ENCODE results near the gene WDR88. TPM values are rescaled to one million over a fixed set of nuclear protein-coding genes. Genes with fewer than 3 reads are reported as not detected.
A peak's percentile ranks its signal among the peaks of the same experiment; 100 is the strongest.

Gene WDR88
- total RNA-seq, 2 donors from 2014 or later = not detected

DNA sequence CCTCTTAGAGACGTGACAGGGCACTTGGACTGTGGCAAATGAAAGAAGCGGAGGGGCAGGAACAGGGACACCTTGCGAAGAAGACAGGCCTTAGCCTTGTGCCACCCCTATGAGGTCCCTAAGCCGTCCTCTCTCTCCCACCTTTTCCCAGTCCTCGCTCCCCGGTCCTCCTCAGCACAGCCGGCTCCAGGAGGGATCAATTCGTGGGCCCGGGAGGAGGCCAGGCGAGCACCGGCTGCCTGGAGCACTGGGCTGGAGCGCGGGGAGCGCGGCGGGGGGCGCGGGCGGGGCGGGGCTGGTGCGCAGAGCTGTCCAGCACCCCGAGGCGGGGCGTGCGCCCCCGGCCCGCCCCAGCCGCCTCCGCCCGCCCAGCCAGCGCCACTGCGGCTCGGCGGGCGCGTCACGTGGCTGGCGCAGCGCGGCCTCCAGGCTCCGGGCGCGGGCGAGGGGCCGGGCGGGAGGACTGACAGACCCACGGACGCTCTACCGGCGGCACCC, 62.0 kb downstream of the WDR88 start, which contains the start of gene LRP3:
Gene LRP3 (plus strand): TSS at position 466 of the 498 bp plus-strand sequence. CDS start 456 bp downstream, outside the sequence.
- TF ChIP-seq, protein P1, sequence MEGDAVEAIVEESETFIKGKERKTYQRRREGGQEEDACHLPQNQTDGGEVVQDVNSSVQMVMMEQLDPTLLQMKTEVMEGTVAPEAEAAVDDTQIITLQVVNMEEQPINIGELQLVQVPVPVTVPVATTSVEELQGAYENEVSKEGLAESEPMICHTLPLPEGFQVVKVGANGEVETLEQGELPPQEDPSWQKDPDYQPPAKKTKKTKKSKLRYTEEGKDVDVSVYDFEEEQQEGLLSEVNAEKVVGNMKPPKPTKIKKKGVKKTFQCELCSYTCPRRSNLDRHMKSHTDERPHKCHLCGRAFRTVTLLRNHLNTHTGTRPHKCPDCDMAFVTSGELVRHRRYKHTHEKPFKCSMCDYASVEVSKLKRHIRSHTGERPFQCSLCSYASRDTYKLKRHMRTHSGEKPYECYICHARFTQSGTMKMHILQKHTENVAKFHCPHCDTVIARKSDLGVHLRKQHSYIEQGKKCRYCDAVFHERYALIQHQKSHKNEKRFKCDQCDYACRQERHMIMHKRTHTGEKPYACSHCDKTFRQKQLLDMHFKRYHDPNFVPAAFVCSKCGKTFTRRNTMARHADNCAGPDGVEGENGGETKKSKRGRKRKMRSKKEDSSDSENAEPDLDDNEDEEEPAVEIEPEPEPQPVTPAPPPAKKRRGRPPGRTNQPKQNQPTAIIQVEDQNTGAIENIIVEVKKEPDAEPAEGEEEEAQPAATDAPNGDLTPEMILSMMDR (IDR thresholded peaks at IDR 0.05) = no peak
- DNase-seq (ENCODE audit: low spot score) = no peak

DNA sequence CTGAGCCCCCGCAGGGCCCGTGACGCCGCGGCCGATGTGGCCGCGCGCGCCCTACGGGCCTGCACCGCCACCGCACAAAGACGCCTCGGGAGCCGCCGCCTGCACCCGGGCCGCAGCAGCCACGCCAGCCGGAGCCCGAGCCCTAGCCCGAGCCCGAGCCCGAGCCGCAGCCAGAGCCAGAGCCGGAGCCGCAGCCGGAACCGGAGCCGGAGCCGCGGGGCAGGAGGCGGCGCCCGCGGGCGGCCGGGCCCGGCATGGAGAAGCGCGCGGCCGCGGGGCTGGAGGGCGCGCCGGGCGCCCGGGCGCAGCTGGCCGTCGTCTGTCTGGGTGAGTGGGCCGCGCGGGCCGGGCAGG, 62.6 kb downstream of the WDR88 start:
- Histone ChIP-seq H3K27me3 (replicated peaks; ENCODE audit: insufficient read depth) (no peaks in the 10 kb centered on the region), H3K4me3 (peak overlapping the region; percentile 84), H3K36me3 (peaks cover 5% of the 10 kb centered on the region), H3K9me3 (no peaks in the 10 kb centered on the region), H3K4me1 (ENCODE audit: control insufficient read depth in 1 of 2, low read depth in 2 of 2) (peaks cover 0 to 13% of the 10 kb centered on the region in 2 donors), H3K27ac (no peak overlapping the region)
- TF ChIP-seq, protein P1 (IDR thresholded peaks at IDR 0.05) = no peak
- DNase-seq (ENCODE audit: low spot score) (no peak), ATAC-seq (ENCODE audit: insufficient number of reproducible peaks, low FRiP score, low read depth) (no peak)

More for the DNA sequence above, 62.0 kb downstream of the WDR88 start, which contains the start of gene LRP3:
- H3K9me3 ChIP-seq = no peaks in the 10 kb centered on the region
- H3K4me1 ChIP-seq (ENCODE audit: control insufficient read depth in 1 of 2, low read depth in 2 of 2) = peaks cover 0 to 13% of the 10 kb centered on the region in 2 donors
- peaks cover 5% of the 10 kb centered on the region for H3K36me3 ChIP-seq
- H3K4me3 ChIP-seq = peak within 1 kb of the TSS; percentile 84
- peak within 1 kb of the TSS in 1 of 2 donors; percentile 15 for H3K27ac ChIP-seq
- H3K27me3 ChIP-seq (replicated peaks; ENCODE audit: insufficient read depth) = no peaks in the 10 kb centered on the region
- no peak for ATAC-seq (ENCODE audit: insufficient number of reproducible peaks, low FRiP score, low read depth)

DNA sequence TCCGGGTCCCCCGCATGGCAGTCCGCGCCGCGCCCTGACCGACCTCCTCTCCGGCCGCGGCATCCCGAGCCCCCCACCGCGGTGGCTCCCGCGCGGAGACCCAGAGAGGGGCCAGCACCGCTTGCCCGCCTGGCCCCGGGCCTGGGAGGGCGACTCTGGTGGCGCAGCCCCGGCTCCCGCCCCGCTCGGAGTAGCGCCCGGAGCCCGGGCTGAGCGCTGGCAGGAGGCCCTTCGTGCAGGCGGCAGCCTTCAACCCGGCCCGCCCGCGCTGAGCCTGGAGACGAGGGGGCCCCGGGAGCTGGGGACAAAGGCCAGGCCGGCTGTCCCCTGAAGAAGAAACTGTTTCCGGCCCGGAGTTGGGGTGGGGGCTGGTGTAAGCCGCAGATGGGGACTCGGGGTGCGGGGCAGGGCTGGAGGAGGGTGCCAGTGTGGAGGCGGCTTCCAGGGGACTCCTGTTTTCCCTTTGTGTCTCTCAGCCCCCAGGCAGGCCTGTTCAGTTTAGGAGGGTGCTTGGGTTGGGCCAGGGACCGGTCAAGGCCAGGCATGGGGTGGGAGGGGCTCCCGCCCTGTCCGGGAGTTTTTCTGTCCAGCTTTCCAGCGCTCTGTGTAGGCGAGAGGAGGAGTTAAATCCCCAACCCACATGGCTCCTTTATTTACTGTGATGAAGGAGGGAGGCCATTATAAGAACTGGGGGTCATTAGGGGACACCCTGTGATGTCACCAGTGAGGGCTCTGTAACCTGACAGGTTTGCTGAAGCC, 63.2 kb downstream of the WDR88 start:
- Histone ChIP-seq H3K4me1 (ENCODE audit: control insufficient read depth in 1 of 2, low read depth in 2 of 2) (peaks cover 0 to 13% of the 10 kb centered on the region in 2 donors), H3K9me3 (no peaks in the 10 kb centered on the region), H3K36me3 (peaks cover 5% of the 10 kb centered on the region), H3K27me3 (replicated peaks; ENCODE audit: insufficient read depth) (no peaks in the 10 kb centered on the region), H3K4me3 (peak overlapping the region; percentile 84), H3K27ac (peak overlapping the region in 1 of 2 donors; percentile 15)
- DNase-seq (ENCODE audit: low spot score) (no peak), ATAC-seq (ENCODE audit: insufficient number of reproducible peaks, low FRiP score, low read depth) (no peak)
- TF ChIP-seq, protein P1 (IDR thresholded peaks at IDR 0.05) = no peak

DNA sequence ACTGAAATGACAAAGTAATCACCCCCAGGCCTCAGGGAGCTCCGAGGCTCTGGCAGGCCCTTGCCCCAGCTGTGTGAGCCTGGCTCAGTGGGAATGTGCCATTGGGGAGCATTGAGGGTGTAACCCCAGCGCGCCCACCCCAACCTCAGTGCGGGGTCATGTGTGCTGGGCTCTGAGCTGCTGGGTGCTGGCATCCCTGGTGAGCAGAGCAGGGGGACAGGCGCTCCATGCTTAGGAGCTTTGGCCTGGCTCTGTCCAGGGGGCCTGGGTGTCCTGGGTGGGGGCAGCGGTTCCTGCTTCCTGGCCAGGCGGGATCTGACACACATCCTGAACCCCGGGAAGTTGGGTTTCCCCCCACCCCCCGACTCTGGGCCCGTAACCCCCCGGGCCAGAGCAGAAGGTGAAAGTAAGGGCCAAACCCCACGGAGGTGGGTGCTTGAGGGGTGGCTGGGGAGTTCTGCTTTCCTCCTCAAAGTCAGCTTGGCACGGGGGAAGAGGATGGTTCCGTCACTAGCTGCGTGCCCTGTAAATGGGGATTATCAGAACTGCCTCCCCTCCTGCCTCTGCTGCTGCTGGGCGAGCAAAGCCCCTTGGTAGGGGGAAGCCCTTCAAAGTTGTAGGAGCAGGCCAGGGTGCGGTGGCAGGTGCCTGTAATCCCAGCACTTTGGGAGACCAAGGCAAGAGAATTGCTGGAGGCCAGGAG, 63.9 kb downstream of the WDR88 start:
- no peak for ATAC-seq (ENCODE audit: insufficient number of reproducible peaks, low FRiP score, low read depth)
- Histone ChIP-seq H3K27ac (no peak overlapping the region), H3K9me3 (no peaks in the 10 kb centered on the region), H3K27me3 (replicated peaks; ENCODE audit: insufficient read depth) (no peaks in the 10 kb centered on the region), H3K4me1 (ENCODE audit: control insufficient read depth in 1 of 2, low read depth in 2 of 2) (peaks cover 0 to 13% of the 10 kb centered on the region in 2 donors), H3K4me3 (peak overlapping the region; percentile 84), H3K36me3 (peaks cover 5% of the 10 kb centered on the region)
- TF ChIP-seq, protein P1 (IDR thresholded peaks at IDR 0.05) = no peak
- DNase-seq (ENCODE audit: low spot score) = no peak
